Psoas muscle (tissue), 8 donors: ENCODE measurements around the gene DEPP1. TPM values are rescaled to one million over a fixed set of nuclear protein-coding genes. Genes with fewer than 3 reads are reported as not detected.
A peak's percentile ranks its signal among the peaks of the same experiment; 100 is the strongest.

Experiments used
- ATAC-seq, 4 donors: fragments of 200-7000 bp; cut with Tn5 transposase; one replicate each; pipeline ENCODE4 v1.9.1; 2020; ENCODE audit warnings: moderate library complexity in 3 of 4, mild to moderate bottlenecking in 2 of 4
- DNase-seq, 2 donors: peaks; one replicate each; pipeline ENCODE4 v3.0.0-alpha.2; 2020
- H3K27ac ChIP-seq: fragments of 200-600 bp; one replicate; pipeline ENCODE4 v1.8.0; 2022
- H3K27me3 ChIP-seq, 3 donors: fragments of 200-600 bp in 1 of 3; one replicate each; pipeline versions ENCODE4 v1.6.1 to v1.8.0; 2013 to 2022; ENCODE audit warnings: low read length in 2 of 3, mild to moderate bottlenecking in 2 of 3, moderate library complexity in 1 of 3; ENCODE audit not compliant: insufficient read depth in 3 of 3
- H3K36me3 ChIP-seq, 2 donors: fragments of 200-600 bp in 1 of 2; one replicate each; pipeline versions ENCODE4 v1.6.1 to v1.8.0; 2013 to 2022; ENCODE audit warnings: low read depth in 1 of 2, mild to moderate bottlenecking in 1 of 2, moderate library complexity in 1 of 2; ENCODE audit not compliant: insufficient read depth in 1 of 2
- H3K4me1 ChIP-seq: fragments of 200-600 bp; one replicate; pipeline ENCODE4 v1.8.0; 2022
- H3K4me3 ChIP-seq: fragments of 200-600 bp; one replicate; pipeline ENCODE4 v1.8.0; 2022; ENCODE audit warnings: mild to moderate bottlenecking
- H3K9me3 ChIP-seq: fragments of 200-600 bp; one replicate; pipeline ENCODE4 v1.8.0; 2022
- CTCF ChIP-seq: fragments of 200-600 bp; IDR thresholded peaks from one replicate; pipeline ENCODE4 v1.8.0; 2022; ENCODE audit warnings: antibody characterized with exemption
- WGBS, 3 donors: extraction: QIAGEN DNeasy Blood & Tissue Kit; methylation state at CpG; one replicate each; pipeline versions ENCODE4 v1.1.6 to v1.1.7; 2013; 5-methylcytosine and 5-hydroxymethylcytosine counted together
- intact Hi-C, 2 donors: fragments of 100-400 bp; cut with DNase I; formaldehyde crosslinking; loops; one replicate each; pipeline versions ENCODE4 v1.11.0 to v1.14.2; 2022
- polyA plus RNA-seq, 3 donors: library from polyadenylated mRNA; stranded (reverse); fragments of 200-250 nt; gene quantifications; one replicate each; pipeline ENCODE4 v1.2.3, GENCODE V29; 2013
- total RNA-seq, 4 donors: library from RNA; stranded (reverse); fragmentation: NEBNext Ultra II Directional in 2 of 4; extraction: Animal tissue kit (Norgen Biotek cat#: 25700) in 2 of 4; gene quantifications; one replicate each; pipeline versions ENCODE4 v1.2.1 to v1.2.4, GENCODE V29; 2021 to 2023
- donor health status: healthy with polysubstance abuse.
- donor health status: DM: no; HTN: no; CAD: no; lungs with moderate emphysema.
- donor health status: Bipolar disorder and iron deficiency.
- donor health status: healthy.
- donor health status: DM: yes; HTN: yes; CAD: no.
- donor health status: DM: no; HTN: no; CAD: no.
- donor health status: DM: no; HTN: no; CAD: no.
- donor health status: DM: yes; HTN: yes; CAD: no.

DEPP1 gene
- total and polyA plus RNA-seq, 7 donors: 28.2 to 102 (median 37.4) TPM

- no peaks in the 10 kb centered on the region for H3K27me3 ChIP-seq
- H3K9me3 ChIP-seq: no peaks in the 10 kb centered on the region
- H3K27ac ChIP-seq: peak overlapping the region; percentile 94
- peaks cover 88% of the 10 kb centered on the region for H3K4me1 ChIP-seq
- DNase-seq (no peak), ATAC-seq (no peak)
- no peak for TF ChIP-seq CTCF
- peaks cover 0 to 8% of the 10 kb centered on the region in 2 donors for H3K36me3 ChIP-seq
- 56 to 60% (median 56%) methylated on average over 8 of the region's 8 CpGs for WGBS, 3 donors
- intact Hi-C loops: no loop called here
- no peak overlapping the region for H3K4me3 ChIP-seq
Measured at GRCh38 chr10:44966129-44966815, 12.3 kb downstream of the DEPP1 start.

- peak; percentile 26 for TF ChIP-seq CTCF
- intact Hi-C loops: no loop called here
- H3K4me3 ChIP-seq: no peak overlapping the region
- peaks cover 94% of the 10 kb centered on the region for H3K4me1 ChIP-seq
- H3K27ac ChIP-seq: peak overlapping the region; percentile 94
- H3K27me3 ChIP-seq: no peaks in the 10 kb centered on the region
- peak; percentile 33 to 65 (median 56) for ATAC-seq
- WGBS, 3 donors: 31 to 43% (median 34%) methylated on average over 6 of the region's 6 CpGs
- H3K36me3 ChIP-seq: peaks cover 0 to 2% of the 10 kb centered on the region in 2 donors
- no peaks in the 10 kb centered on the region for H3K9me3 ChIP-seq
- DNase-seq: peak; percentile 45 to 78
Measured at GRCh38 chr10:44965651-44966097, 12.9 kb downstream of the DEPP1 start.

- intact Hi-C loops: no loop called here
- ATAC-seq: no peak
- WGBS, 3 donors: 60 to 71% (median 70%) methylated on average over 1 of the region's 1 CpG
Measured at GRCh38 chr10:44965104-44965503, 13.5 kb downstream of the DEPP1 start.

GRCh38 chr10:44963772-44964633 is 14.6 kb downstream of the DEPP1 start:
- intact Hi-C loops: no loop called here
- WGBS, 3 donors: 16 to 32% (median 17%) methylated on average over 15 of the region's 15 CpGs
- DNase-seq (peak; percentile 81 to 95), ATAC-seq (peak; percentile 70 to 75 (median 72))
- Histone ChIP-seq H3K4me1 (peaks cover 89% of the 10 kb centered on the region), H3K4me3 (peak overlapping the region; percentile 51), H3K27me3 (no peaks in the 10 kb centered on the region), H3K36me3 (no peaks in the 10 kb centered on the region), H3K27ac (peak overlapping the region; percentile 94), H3K9me3 (no peaks in the 10 kb centered on the region)
- no peak for TF ChIP-seq CTCF

More at GRCh38 chr10:44965104-44965503, 13.5 kb downstream of the DEPP1 start:
- Histone ChIP-seq H3K36me3 (no peaks in the 10 kb centered on the region), H3K4me3 (peak overlapping the region; percentile 51), H3K9me3 (no peaks in the 10 kb centered on the region), H3K27ac (peak overlapping the region; percentile 94), H3K4me1 (peaks cover 95% of the 10 kb centered on the region), H3K27me3 (no peaks in the 10 kb centered on the region)
- no peak for TF ChIP-seq CTCF
- no peak for DNase-seq
